ENCODE measurements around the gene NYNRIN.
A peak's percentile ranks its signal among the peaks of the same experiment; 100 is the strongest.

The NYNRIN gene

DNA sequence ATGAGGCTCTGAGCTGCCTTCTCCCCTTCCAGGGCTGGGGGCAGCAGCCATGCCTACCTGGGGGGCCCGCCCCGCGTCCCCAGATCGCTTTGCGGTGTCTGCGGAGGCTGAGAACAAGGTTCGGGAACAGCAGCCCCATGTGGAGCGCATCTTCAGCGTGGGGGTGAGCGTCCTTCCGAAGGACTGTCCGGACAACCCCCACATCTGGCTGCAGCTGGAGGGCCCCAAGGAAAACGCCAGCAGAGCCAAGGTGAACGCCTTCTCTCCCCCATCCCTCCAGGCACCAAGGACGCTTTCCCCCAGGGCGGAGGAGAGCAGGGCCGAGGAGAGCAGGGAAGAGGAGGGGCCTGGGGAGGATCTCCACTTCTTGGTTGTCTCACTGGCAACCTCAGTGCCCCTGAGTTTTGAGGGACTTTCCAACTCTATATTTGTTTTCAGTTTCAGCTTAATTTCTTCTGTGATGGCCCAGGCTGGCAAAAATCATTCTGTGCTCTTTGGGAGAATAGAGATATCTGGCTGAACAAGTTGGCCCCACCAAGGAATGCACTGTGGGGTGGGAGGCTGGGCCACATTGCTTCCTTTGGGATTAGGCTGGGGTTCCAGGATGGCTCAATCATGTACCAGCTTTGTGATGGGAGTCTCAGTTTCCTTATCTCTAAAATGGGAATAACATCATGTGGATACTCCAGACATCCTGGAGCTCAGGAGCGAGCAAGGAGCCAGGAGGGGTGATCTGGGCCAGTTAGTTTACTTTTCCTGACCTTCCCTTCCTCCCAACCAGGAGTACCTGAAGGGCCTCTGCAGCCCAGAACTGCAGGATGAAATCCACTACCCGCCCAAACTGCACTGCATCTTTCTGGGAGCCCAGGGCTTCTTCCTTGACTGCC is 32.1 kb downstream of the NYNRIN start:
- no peak for FAIRE-seq
- DNase-seq (ENCODE audit: low spot score): no peak

DNA sequence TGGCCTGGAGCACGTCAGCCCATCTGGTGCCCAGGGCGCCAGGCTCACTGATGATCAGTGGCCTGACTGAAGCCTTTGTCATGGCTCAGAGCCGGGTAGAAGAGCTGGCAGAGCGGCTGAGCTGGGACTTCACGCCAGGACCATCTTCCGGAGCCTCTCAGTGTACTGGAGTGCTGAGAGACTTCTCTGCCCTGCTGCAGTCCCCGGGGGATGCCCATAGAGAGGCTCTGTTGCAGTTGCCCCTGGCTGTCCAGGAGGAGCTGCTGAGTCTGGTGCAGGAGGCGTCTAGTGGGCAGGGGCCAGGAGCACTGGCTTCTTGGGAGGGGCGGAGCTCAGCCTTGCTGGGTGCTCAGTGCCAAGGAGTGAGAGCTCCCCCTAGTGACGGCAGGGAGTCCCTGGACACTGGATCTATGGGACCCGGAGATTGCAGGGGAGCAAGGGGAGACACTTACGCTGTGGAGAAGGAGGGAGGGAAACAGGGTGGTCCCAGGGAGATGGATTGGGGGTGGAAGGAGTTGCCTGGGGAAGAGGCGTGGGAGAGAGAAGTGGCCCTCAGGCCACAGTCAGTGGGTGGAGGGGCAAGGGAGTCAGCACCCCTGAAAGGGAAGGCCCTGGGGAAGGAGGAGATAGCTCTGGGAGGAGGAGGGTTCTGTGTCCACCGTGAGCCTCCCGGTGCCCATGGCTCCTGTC is 32.9 kb downstream of the NYNRIN start:
- FAIRE-seq (no peak), DNase-seq (ENCODE audit: low spot score) (peak; percentile 68)

DNA sequence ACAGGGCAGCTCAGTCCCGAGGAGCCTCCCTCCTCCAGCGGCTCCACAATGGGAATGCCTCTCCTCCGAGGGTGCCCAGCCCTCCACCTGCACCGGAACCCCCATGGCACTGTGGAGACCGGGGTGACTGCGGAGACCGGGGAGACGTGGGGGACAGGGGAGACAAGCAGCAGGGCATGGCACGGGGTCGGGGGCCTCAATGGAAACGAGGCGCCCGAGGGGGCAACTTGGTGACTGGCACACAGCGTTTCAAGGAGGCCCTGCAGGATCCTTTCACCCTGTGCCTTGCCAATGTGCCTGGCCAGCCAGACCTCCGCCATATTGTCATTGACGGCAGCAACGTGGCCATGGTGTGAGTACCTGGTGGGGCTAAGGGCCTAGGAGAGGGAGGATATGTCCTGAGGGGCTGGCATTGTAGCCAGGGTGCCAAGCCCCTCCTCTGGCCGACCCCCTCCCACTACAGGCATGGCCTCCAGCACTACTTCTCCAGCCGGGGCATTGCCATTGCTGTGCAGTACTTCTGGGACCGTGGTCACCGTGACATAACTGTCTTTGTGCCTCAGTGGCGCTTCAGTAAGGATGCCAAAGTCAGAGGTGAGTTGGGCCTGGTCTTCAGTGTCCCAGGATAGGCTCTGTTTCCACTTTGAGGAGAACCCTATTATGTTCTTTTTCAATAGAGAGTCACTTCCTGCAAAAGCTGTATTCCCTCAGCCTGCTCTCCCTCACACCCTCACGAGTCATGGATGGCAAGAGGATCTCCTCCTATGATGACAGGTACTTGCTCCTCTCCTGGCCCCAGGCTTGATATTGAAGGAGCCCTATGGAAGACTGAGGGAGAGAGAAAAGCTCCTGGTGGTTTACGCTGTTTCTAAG is 33.7 kb downstream of the NYNRIN start:
- no peak for FAIRE-seq

DNA sequence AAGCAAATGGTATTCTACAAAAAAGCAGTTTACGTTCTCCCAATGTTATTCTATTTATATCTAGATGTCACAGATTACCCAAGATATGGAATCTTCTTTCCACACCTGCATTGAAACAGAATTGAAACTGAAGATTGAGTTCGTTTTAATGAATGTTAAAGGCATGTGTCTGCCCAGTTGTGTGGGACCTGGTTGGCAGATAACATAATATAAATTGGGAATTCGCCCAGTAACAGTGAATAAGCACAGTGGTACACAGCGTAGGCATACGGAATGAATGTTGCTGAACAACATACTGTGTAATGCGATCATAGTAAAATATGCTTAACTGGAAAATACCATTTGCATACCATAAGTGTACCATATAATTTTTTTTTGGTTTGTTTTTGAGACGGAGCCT is 35.2 kb downstream of the NYNRIN start:
- no peak for FAIRE-seq
- DNase-seq (ENCODE audit: low spot score): no peak

More for the DNA sequence above, 33.7 kb downstream of the NYNRIN start:
- no peak for DNase-seq (ENCODE audit: low spot score)

DNA sequence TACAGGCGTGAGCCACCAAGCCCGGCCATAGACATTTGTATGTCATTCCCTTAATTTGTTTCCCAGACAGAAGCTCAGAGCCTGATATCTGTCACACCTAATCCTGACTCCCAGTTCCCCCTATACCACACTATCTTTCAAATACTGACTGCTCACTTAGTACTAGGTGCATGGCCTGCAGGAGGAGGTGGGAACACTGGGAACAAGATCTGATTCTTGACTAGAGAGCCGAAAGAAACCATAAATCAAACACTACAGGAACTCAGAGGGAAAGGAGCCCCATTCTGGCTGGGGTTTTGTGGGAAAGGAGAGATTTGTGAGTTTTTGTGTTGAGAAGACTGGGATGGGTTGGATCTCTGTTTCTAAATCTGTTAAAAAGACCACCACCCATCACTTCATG is 35.9 kb downstream of the NYNRIN start:
- FAIRE-seq: no peak
- DNase-seq (ENCODE audit: low spot score): no peak

DNA sequence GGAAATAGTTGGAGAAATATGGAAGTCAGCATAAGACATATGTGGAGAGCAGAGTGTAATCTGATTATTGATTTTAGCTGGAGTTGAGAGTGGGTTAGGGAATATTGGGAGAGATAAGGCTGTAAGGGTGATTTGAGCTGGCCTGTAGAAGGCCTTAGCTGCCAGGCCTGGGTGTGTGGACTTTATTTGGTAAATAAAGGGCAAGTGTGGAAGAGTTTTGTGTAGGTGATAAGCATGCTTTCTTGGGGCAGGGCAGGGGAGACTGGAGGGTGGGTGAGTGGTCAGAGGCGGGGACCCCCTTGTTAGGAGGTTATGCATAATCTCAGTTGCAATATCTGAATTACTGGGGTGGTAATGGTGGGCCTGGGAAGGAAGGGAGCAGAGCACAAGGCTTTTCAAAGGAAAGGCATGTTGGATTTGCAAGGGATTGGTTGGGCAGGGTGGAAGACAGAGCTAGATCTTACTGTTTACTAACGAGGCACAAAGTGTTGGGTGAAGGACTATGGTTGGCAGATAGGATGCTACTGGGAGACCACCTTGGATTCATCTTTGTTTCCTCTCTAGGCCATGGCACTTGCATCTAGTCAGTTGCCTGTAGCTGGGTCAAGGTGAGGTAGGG is 36.5 kb downstream of the NYNRIN start:
- DNase-seq (ENCODE audit: low spot score) (no peak), FAIRE-seq (no peak)

DNA sequence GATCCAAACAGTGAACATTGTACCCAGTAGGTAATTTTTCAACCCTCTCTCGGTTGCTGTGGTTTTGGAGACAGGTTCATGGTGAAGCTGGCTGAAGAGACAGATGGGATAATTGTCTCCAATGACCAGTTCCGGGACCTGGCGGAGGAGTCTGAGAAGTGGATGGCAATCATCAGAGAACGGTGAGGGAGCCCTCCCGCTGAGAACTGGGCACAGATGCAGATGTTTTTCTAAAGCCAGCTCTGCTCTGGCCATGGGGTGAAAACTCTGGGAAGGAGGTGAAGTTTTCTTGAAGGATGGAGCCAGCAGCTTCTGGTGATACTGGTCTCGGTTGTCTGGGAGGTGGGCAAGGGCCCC is 37.2 kb downstream of the NYNRIN start:
- FAIRE-seq: no peak

DNA sequence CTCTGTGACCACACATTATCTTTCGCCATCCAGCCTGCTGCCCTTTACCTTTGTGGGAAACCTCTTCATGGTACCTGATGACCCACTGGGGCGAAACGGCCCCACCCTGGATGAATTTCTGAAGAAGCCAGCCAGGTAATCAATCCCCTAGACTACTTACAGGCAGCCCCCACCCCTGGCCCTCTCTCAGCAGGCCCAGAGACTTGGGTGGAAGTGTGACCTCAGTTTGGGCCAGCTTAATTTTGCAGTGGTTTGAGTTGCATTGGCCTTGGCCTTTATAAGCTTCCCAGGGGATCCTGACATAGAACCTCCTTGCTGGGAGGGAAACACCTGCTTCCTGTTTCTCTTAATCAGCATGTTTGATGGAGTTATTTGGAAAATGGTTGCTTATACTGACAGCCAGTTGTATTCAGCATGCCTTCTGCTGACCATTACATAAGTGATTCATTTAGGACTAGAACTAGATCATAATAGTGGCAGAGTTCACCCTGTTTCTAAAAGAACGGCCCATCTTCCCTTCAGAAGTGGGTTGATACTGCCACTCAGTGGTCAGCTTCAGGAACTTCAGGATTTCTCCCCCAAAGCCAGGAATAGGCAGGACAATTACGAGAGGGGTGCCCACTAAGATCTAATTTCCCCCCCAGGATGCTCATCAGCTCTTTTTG is 37.7 kb downstream of the NYNRIN start:
- no peak for FAIRE-seq
- peak; percentile 31 for DNase-seq (ENCODE audit: low spot score)

More for the DNA sequence above, 37.2 kb downstream of the NYNRIN start:
- DNase-seq (ENCODE audit: low spot score): no peak

DNA sequence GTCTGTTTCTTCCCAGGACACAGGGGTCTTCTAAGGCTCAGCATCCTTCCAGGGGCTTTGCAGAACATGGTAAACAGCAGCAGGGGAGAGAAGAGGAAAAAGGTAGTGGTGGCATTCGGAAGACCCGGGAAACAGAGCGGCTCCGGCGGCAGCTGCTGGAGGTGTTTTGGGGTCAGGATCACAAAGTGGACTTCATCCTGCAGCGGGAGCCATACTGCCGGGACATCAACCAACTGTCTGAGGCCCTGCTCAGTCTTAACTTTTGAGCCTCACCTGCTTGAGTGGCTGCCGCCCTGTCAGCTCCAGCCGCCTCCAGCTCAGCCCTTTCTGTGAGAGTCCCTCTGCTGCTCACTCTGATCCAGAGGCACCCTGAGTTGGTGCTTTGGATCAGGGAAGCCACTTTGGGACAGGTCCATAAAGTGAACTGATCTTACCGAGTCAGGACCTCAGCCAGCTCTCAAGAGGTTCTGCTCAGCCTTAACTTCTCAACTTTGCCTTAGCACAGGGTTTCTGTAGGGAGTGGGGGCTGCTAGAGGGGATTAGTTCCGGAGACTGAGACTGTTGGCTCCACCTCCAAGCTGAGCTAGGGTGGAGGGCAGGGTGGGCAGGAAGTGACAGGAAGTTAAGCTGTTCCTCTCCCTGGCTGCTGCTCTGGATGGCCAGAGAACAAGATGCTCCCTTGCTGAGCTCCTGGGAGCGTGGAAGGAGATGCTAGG is 38.4 kb downstream of the NYNRIN start:
- DNase-seq (ENCODE audit: low spot score) (no peak), FAIRE-seq (no peak)

DNA sequence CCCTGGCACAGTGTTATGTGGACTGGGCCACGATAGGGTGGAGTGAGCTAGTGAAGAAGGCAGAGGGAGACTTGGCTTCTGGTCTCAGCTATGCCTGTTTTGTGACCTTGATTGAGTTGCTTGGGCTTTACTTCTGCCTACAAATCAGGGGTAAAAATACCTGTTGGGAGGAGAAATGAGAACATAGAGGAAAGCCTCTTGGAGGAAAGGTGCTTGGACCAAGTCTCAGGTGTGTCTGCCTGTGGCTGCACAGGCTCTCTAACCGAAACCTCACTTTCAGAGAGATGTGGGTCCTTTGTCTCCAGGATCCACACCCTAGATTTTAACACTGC is 38.9 kb downstream of the NYNRIN start:
- FAIRE-seq (no peak), DNase-seq (ENCODE audit: low spot score) (no peak)

DNA sequence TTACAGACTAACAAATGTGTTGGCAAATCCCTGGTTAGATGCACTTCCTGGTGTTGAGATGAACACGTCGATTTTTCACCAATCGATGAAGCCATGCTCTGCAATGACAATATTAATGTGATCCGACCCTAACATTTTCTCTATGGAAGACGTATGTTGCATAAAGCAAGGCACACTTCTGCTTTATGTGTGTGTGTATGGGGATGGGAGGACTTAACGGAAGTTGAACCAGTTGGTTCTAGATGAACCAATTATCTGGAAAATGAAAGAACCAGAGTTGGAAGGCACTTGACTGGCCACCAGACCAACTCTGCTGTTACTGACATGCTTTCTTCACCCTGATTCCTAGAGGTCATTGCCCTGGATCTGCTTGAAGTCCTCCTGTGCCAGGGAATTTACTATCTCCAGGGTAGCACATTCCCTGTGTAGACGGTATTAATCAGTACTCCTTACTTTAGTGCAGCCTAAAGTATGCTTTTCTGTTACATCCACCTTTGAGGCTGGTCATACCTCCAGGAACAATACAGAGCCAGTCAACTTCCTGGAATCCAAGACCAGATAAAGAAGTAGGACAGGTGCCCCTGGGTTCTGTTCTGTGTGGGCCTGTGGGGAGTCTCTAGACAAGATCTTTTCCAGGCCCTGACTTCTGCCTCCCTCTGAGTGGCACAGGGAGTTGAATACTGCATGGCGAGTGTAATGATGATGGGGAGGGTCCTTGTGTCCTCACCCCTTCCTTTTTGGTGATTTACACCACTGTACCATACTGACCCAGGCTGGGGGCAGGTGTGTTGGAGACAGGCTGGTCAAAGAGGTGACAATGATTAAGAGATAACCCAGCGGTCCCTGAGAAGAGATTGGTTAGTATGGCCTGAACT is 39.7 kb downstream of the NYNRIN start:
- DNase-seq (ENCODE audit: low spot score): no peak
- no peak for FAIRE-seq

DNA sequence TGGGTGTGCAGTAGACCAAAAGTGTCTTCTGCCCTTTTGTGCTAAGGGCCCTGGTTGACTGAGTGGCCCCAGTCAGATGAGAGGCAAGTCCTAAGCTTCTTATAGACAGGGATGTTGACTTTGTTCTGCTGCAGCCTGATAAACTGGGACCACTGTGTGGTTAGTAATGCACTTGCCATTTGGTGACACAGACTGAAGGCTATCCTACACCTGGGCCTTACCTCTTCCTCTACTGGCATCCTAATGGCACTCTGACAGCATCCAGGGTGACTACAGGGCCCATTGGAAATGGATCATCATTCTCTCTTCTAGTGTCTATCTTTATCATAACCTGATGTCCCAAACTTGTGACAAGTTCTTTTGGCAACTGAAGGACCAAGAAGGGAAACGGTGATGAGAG is 40.5 kb downstream of the NYNRIN start:
- no peak for DNase-seq (ENCODE audit: low spot score)
- FAIRE-seq: no peak

DNA sequence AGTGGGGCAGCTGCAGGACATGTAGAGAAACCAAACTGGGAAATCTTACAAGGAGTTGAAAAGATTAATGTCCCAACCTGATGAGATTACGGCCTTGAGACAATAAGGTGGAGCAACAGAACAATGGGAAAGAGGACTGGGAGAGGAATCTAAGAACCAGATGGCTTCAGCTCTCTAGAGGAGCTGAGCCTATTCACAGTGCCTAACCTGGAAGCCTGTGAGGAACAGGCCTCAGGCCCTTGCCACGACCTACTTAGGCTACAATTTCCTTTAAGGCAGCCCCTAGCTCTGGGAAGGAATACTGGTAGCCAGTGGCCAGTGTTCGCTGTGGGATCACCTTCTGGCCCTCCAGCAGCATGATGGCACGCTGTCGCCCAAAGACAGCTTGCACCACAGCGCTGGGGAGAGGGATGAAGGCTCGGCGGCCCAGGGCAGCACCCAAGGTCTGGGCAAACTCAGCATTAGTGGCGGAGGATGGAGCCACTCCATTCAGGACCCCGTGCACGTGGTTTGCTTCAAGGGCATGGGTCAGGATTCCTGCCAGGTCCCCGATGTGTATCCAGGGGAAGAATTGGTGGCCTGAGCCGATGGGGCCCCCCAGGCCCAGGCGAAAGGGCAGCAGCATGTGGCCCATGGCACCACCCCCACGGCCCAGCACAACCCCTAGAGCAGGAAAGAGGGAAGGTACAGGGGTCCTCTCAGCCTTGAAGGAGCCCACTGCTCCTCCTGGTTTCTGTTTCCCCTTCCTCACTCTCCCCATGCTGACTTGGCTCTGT is 41.2 kb downstream of the NYNRIN start:
- FAIRE-seq (no peak), DNase-seq (ENCODE audit: low spot score) (no peak)

DNA sequence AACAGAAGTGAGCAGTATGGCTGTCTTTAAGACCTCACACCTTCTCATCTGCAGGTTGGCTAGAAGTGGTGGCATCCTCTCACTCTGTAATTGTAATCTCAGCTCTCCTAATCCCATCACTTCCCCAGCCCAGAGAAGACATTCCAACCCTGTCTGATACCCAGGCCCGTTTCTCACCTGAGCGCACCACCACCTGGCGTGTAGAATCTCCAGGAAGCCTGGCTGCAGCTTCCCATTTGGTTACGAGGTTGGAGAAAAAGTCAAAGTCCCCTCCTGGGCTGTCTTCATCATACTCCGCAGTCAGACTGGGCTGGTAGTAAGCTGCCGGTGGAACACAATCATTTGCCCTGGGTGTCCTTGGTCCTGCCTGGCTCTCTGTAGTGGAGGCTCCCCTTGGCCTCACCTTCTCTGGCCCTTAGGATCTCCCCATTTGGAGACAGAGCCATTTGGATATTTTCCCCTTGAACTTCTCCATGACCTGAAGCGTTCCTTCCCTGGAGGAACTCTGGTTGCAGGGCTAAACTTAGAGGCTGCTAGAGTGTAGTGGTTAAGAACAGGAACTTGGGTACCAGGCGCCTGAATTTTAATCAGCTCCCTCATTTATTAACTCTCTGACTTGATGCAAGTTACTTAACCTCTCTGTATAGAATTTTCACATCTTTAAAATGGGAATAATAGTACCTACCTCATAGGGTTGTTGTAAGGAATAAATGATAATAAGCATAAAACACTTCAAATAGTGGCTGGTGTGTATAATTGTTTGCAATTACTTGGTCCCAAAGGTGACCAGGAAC is 42.0 kb downstream of the NYNRIN start:
- FAIRE-seq: no peak

DNA sequence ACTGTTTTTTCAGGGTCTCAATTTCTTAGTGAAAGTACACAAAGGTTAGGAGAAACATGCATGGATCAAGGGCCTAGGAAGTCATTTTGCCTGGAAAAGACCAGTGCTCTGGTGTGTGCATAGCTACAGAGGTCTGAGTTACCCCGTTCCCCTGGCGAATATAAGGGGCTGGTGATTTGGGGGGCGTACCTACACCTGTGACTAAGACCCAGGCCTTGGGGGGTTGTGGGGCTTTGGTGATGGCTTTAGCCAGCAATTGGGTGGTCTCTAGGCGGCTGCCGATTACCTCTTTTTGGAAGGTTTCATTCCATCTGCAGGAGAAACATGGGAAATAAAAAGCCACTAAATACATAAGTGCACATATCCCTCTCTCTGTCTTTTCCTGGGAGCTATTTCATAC is 42.7 kb downstream of the NYNRIN start:
- DNase-seq (ENCODE audit: low spot score) (no peak), FAIRE-seq (no peak)

More for the DNA sequence above, 42.0 kb downstream of the NYNRIN start:
- DNase-seq (ENCODE audit: low spot score): no peak

DNA sequence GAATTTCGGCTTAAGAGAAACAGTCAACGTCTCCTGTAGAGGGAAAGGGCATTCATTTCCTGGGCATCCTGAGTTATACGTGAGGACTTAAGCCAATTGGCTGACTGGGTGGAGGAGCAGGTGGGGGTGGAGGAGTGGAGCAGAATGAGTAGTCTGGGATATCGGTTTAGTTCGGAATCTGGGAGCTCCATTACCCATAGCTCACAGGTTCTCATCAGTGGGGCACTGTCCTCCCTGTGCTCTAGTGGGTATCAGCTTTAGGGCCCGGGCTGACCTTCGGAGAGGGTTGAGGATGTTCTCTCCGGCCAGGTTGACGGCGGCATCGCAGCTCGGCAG is 43.1 kb downstream of the NYNRIN start:
- no peak for DNase-seq (ENCODE audit: low spot score)
- FAIRE-seq: no peak

DNA sequence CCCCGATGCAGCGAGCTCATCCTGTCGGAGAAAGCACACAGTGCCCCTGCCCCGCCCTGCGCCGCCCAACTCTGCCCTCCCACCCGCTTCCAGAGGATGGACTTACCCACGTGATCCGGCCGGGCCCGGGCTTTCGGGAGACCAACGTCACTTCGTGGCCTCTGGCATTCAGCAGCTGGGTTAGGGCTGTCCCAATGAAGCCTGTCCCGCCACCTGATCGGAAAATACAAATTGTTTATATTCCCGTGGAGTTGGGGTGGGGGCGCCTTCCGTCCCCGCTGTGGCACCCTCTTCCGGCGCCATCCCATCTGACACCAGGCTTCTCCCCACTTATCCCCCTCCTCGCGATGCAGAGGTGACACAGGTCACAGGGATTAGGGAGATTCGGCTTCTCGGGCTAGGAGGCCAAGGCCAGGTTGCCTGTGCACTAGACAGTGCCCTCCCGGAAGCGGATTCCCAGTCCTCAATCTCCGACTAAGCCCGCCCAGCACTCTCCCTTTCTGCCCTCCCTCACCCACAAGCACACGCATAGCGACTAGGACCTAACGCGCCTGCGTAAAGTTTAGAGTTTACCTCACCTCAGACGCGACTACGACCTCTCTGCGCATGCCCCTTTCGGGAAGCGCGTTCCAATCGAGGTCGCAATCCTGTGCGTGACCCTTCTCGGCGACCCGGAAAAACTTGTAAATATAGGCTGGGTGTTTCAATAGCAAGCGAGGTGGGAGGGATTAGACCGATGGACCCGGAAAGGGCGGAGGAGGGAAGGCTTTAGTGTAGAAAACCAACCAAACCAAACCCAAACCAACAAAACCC is 43.6 kb downstream of the NYNRIN start, which contains the start of gene SDR39U1:
Gene SDR39U1 (minus strand): TSS at position 537 of the 813 bp plus-strand sequence. CDS start 7 bp downstream, at position 530.
- FAIRE-seq: peak; percentile 74

More for the DNA sequence above, 43.6 kb downstream of the NYNRIN start, which contains the start of gene SDR39U1:
- DNase-seq (ENCODE audit: low spot score): peak; percentile 92

Data from RCC 7860 (cell line).